Frontal cortex (tissue), 4 donors: ENCODE data around the gene MCEE. TPM values are rescaled to one million over a fixed set of nuclear protein-coding genes. Genes with fewer than 3 reads are reported as not detected.
A peak's percentile ranks its signal among the peaks of the same experiment; 100 is the strongest.
"Not testable (repeated sequence)": the region's sequence is repeated elsewhere in the genome, so short reads cannot be mapped to it uniquely, and the experiment has no call there.

Experiments
- DNase-seq, 2 donors: peaks; one replicate each; pipeline ENCODE4 v3.0.0; 2012; ENCODE audit warnings: low spot score in 2 of 2
- FAIRE-seq: peaks from 2 replicates; lab custom pipeline; 2012; peaks lifted over from hg19 to GRCh38; lab: Jason Lieb, UNC
- total RNA-seq: library from RNA; depleted of rRNA; stranded (reverse); fragments of >200 nt; gene quantifications from one replicate; pipeline ENCODE4 v1.2.3, GENCODE V29; 2014
- donor health status: control.
- donor health status: control.
- donor health status: control.

Gene MCEE
- total RNA-seq, 1 donor from 2014 or later, result 8.6 TPM

GRCh38 chr2:71129114-71129901, 721 bp downstream of the MCEE start:
- FAIRE-seq (no peak), DNase-seq (no peak)

- FAIRE-seq, result no peak
- no peak for DNase-seq
Observed at GRCh38 chr2:71126957-71127356, 3.1 kb downstream of the MCEE start.

GRCh38 chr2:71125506-71126294, 4.3 kb downstream of the MCEE start:
- DNase-seq (no peak), FAIRE-seq (no peak)

- FAIRE-seq, result no peak
Observed at GRCh38 chr2:71122387-71123298, 7.4 kb downstream of the MCEE start.

GRCh38 chr2:71121479-71121878, 8.6 kb downstream of the MCEE start:
- no peak for FAIRE-seq
- no peak for DNase-seq

More at GRCh38 chr2:71122387-71123298, 7.4 kb downstream of the MCEE start:
- no peak for DNase-seq

GRCh38 chr2:71120195-71120594, 9.8 kb downstream of the MCEE start:
- FAIRE-seq (no peak), DNase-seq (no peak)

GRCh38 chr2:71117063-71117462, 13.0 kb downstream of the MCEE start:
- no peak for FAIRE-seq

GRCh38 chr2:71113843-71114242, 16.2 kb downstream of the MCEE start:
- FAIRE-seq (no peak), DNase-seq (no peak)

More at GRCh38 chr2:71117063-71117462, 13.0 kb downstream of the MCEE start:
- DNase-seq, result no peak

GRCh38 chr2:71108091-71108490, 21.9 kb downstream of the MCEE start:
- no peak for FAIRE-seq
- no peak for DNase-seq

- FAIRE-seq, DNase-seq: not testable (repeated sequence)
Observed at GRCh38 chr2:71106463-71106862, 23.6 kb downstream of the MCEE start.

- FAIRE-seq, result no peak
Observed at GRCh38 chr2:71103809-71104208, 26.2 kb downstream of the MCEE start.

GRCh38 chr2:71102981-71103681, 26.9 kb downstream of the MCEE start:
- DNase-seq (no peak), FAIRE-seq (no peak)

More at GRCh38 chr2:71103809-71104208, 26.2 kb downstream of the MCEE start:
- DNase-seq, result no peak

- FAIRE-seq (no peak), DNase-seq (no peak)
Observed at GRCh38 chr2:71101656-71102055, 28.4 kb downstream of the MCEE start.

GRCh38 chr2:71100195-71100964, 29.6 kb downstream of the MCEE start:
- peak; percentile 21 to 41 for DNase-seq
- no peak for FAIRE-seq

- FAIRE-seq, result not testable (repeated sequence)
Observed at GRCh38 chr2:71092491-71093260, 37.4 kb downstream of the MCEE start.

GRCh38 chr2:71091808-71092207, 38.2 kb downstream of the MCEE start:
- not testable (repeated sequence) for FAIRE-seq, DNase-seq

More at GRCh38 chr2:71092491-71093260, 37.4 kb downstream of the MCEE start:
- not testable (repeated sequence) for DNase-seq

GRCh38 chr2:71089475-71089874, 40.6 kb downstream of the MCEE start:
- DNase-seq, FAIRE-seq: not testable (repeated sequence)
